IMR-90 (cell line): ENCODE measurements around the gene NXPH2. TPM values are rescaled to one million over a fixed set of nuclear protein-coding genes. Genes with fewer than 3 reads are reported as not detected.

Experiments used
- ATAC-seq: fragments of 200-7000 bp; cut with Tn5 transposase; 2 replicates; pipeline ENCODE4 v1.9.1; 2020; ENCODE audit warnings: low read depth, mild to moderate bottlenecking, moderate library complexity
- BruUV-seq: library from RNA; stranded (reverse); fragments of 400-500 nt; replicated peaks from 2 replicates; lab custom pipeline; 2021; lab: Mats Ljungman, UMichigan
- CTCF ChIA-PET: fragments of 300-600 bp; formaldehyde crosslinking; extraction: SDS; loops from one replicate; lab custom pipeline; 2021; ENCODE audit warnings: antibody characterized with exemption; lab: Yijun Ruan, JAX
- POLR2A ChIA-PET: fragments of 300-600 bp; sonication (Branson Sonifier 250); formaldehyde crosslinking; loops from one replicate; lab custom pipeline; 2022; ENCODE audit warnings: antibody characterized with exemption; ENCODE audit not compliant: unreplicated experiment; lab: Charles Lee
- DNase-seq: peaks from one replicate; pipeline ENCODE4 v3.0.0; 2013
- H2AFZ ChIP-seq: replicated peaks from 2 replicates; pipeline ENCODE3; 2013; ENCODE audit warnings: low read length, mild to moderate bottlenecking; ENCODE audit not compliant: poor library complexity
- H2AK5ac ChIP-seq: 2 replicates; pipeline ENCODE4 v1.6.1; 2013; ENCODE audit warnings: low read depth, low read length, inconsistent platforms
- H2AK9ac ChIP-seq: replicated peaks from 2 replicates; pipeline ENCODE3; 2013; ENCODE audit warnings: mild to moderate bottlenecking, low read depth, low read length, moderate library complexity; ENCODE audit not compliant: poor library complexity
- H2BK120ac ChIP-seq: 2 replicates; pipeline ENCODE4 v1.6.1; 2013; ENCODE audit warnings: low read depth, low read length, inconsistent platforms
- H2BK15ac ChIP-seq: 3 replicates; pipeline ENCODE4 v1.6.1; 2013; ENCODE audit warnings: low read depth, low read length, inconsistent platforms
- H2BK20ac ChIP-seq: 2 replicates; pipeline ENCODE4 v1.6.1; 2013; ENCODE audit warnings: low read depth, mild to moderate bottlenecking, inconsistent platforms, low read length, moderate library complexity
- H2BK5ac ChIP-seq: 2 replicates; pipeline ENCODE4 v1.6.1; 2013; ENCODE audit warnings: mild to moderate bottlenecking, low read depth, low read length, inconsistent platforms; ENCODE audit not compliant: poor library complexity, severe bottlenecking
- H3K14ac ChIP-seq: replicated peaks from 2 replicates; pipeline ENCODE4 v1.6.1; 2013; ENCODE audit warnings: low read depth, low read length, inconsistent platforms
- H3K18ac ChIP-seq: 2 replicates; pipeline ENCODE4 v1.6.1; 2013; ENCODE audit warnings: low read depth, low read length, control low read depth
- H3K23ac ChIP-seq: 2 replicates; pipeline ENCODE4 v1.6.1; 2013; ENCODE audit warnings: low read depth, low read length, inconsistent platforms
- H3K27ac ChIP-seq: 2 replicates; pipeline ENCODE4 v1.5.1; 2013; ENCODE audit warnings: mild to moderate bottlenecking, control low read depth, low read length; ENCODE audit not compliant: insufficient read depth
- H3K27me3 ChIP-seq: 2 replicates; pipeline ENCODE4 v1.6.1; 2013; ENCODE audit warnings: low read length; ENCODE audit not compliant: control insufficient read depth, insufficient read depth
- H3K36me3 ChIP-seq: 2 replicates; pipeline ENCODE4 v1.6.1; 2013; ENCODE audit warnings: low read length, mixed read lengths; ENCODE audit not compliant: control insufficient read depth, insufficient read depth
- H3K4ac ChIP-seq: 2 replicates; pipeline ENCODE4 v1.6.1; 2013; ENCODE audit warnings: low read depth, low read length, inconsistent platforms
- H3K4me1 ChIP-seq: 2 replicates; pipeline ENCODE4 v1.6.1; 2013; ENCODE audit warnings: low read length, mixed read lengths; ENCODE audit not compliant: control insufficient read depth, insufficient read depth
- H3K4me2 ChIP-seq: 2 replicates; pipeline ENCODE4 v1.6.1; 2013; ENCODE audit warnings: low read depth, mild to moderate bottlenecking, control low read depth, low read length, moderate library complexity
- H3K4me3 ChIP-seq: 2 replicates; pipeline ENCODE4 v1.5.1; 2013; ENCODE audit warnings: low read depth, mild to moderate bottlenecking, control low read depth, low read length, moderate library complexity; ENCODE audit not compliant: insufficient read depth
- H3K56ac ChIP-seq: 2 replicates; pipeline ENCODE4 v1.6.1; 2013; ENCODE audit warnings: low read length, inconsistent platforms; ENCODE audit not compliant: insufficient read depth; ENCODE audit errors: extremely low read depth
- H3K79me1 ChIP-seq, 2 experiments: 2 replicates each; pipeline ENCODE4 v1.6.1; 2013; ENCODE audit warnings: low read length in 2 of 2, inconsistent platforms in 1 of 2, low read depth in 1 of 2
- H3K9ac ChIP-seq: 2 replicates; pipeline ENCODE4 v1.6.1; 2013; ENCODE audit warnings: low read depth, low read length, control low read depth
- H3K9me1 ChIP-seq: 2 replicates; pipeline ENCODE4 v1.6.1; 2013; ENCODE audit warnings: low read length, inconsistent platforms; ENCODE audit not compliant: insufficient read depth
- H3K9me3 ChIP-seq: 2 replicates; pipeline ENCODE4 v1.6.1; 2013; ENCODE audit warnings: low read length; ENCODE audit not compliant: control insufficient read depth, insufficient read depth
- H4K20me1 ChIP-seq: 2 replicates; pipeline ENCODE4 v1.6.1; 2013; ENCODE audit warnings: low read length, inconsistent platforms; ENCODE audit not compliant: insufficient read depth
- H4K5ac ChIP-seq: 2 replicates; pipeline ENCODE4 v1.6.1; 2013; ENCODE audit warnings: mild to moderate bottlenecking, low read depth, low read length, control low read depth
- H4K8ac ChIP-seq, 2 experiments: 2 replicates each; pipeline ENCODE4 v1.6.1; 2013; ENCODE audit warnings: low read depth in 2 of 2, low read length in 2 of 2, control low read depth in 1 of 2, inconsistent platforms in 1 of 2
- H4K91ac ChIP-seq: 2 replicates; pipeline ENCODE4 v1.6.1; 2013; ENCODE audit warnings: low read depth, low read length, inconsistent platforms; ENCODE audit not compliant: insufficient read depth
- FOS ChIP-seq: fragments of 150-350 bp; IDR thresholded peaks from 2 replicates; pipeline ENCODE4 v1.6.1; 2016; ENCODE audit warnings: low read depth, low read length
- MAFK ChIP-seq: IDR thresholded peaks from 2 replicates; pipeline ENCODE4 v1.6.1; 2012; ENCODE audit warnings: low read depth, low read length, improper control_type of control experiment
- MAZ ChIP-seq: IDR thresholded peaks from 2 replicates; pipeline ENCODE4 v1.6.1; 2012; ENCODE audit warnings: low read depth, mild to moderate bottlenecking, low read length, improper control_type of control experiment, moderate library complexity, borderline replicate concordance
- POLR2A ChIP-seq: IDR thresholded peaks from 2 replicates; pipeline ENCODE4 v1.6.1; 2012; ENCODE audit warnings: mild to moderate bottlenecking, low read depth, low read length
- SMC3 ChIP-seq: fragments of 150-350 bp; IDR thresholded peaks from 2 replicates; pipeline ENCODE4 v1.6.1; 2016; ENCODE audit warnings: low read depth, mild to moderate bottlenecking, antibody characterized with exemption, low read length, moderate library complexity
- WGBS, 2 experiments: methylation state at CpG; one replicate each; pipeline versions ENCODE4 v1.1.5 to v1.1.7; 2013; ENCODE audit warnings: missing lambda C conversion rate in 2 of 2; ENCODE audit not compliant: insufficient read length in 1 of 2; ENCODE audit errors: extremely low coverage in 2 of 2; 5-methylcytosine and 5-hydroxymethylcytosine counted together
- dilution Hi-C: fragments of 300-500 bp; cut with HindIII; formaldehyde crosslinking; loops from one replicate; pipeline ENCODE4 v1.14.3; 2018; ENCODE audit warnings: low sequenced_read_pairs; ENCODE audit not compliant: unreplicated experiment
- in situ Hi-C: fragments of 300-500 bp; cut with MboI; formaldehyde crosslinking; loops from 3 replicates; pipeline ENCODE4 v1.14.3; 2019; ENCODE audit warnings: low sequenced_read_pairs, inconsistent platforms, mixed read lengths
- intact Hi-C: fragments of 100-400 bp; cut with micrococcal nuclease; formaldehyde crosslinking; loops from 2 replicates; pipeline ENCODE4 v1.10.0; 2022
- polyA plus RNA-seq, 3 experiments: library from polyadenylated mRNA; depleted of rRNA; stranded (reverse); fragments of >200 nt; gene quantifications; 2 replicates each; pipeline ENCODE4 v1.2.3, GENCODE V29; 2012; ENCODE audit warnings: low replicate concordance in 1 of 3
- total RNA-seq: library from RNA; depleted of rRNA; stranded (reverse); fragments of >200 nt; gene quantifications from 2 replicates; pipeline ENCODE4 v1.2.3, GENCODE V29; 2012

NXPH2 gene
- total and polyA plus RNA-seq, 2 of the 4 experiments (the other 2 are of a cell fraction): not detected

GRCh38 chr2:138658187-138658894 is 121.8 kb downstream of the NXPH2 start:
- DNase-seq (no peak), ATAC-seq (no peak)
- Histone ChIP-seq H2BK20ac (no peak overlapping the region), H3K79me1 (no peaks in the 10 kb centered on the region), H3K56ac (no peak overlapping the region), H2BK15ac (no peak overlapping the region), H3K4ac (no peak overlapping the region), H3K4me2 (no peak overlapping the region), H3K14ac (no peak overlapping the region), H2AK9ac (no peak overlapping the region), H3K27me3 (no peaks in the 10 kb centered on the region), H2AFZ (no peak overlapping the region), H3K4me3 (no peak overlapping the region), H3K9ac (no peak overlapping the region), H4K91ac (no peak overlapping the region), H3K27ac (no peak overlapping the region), H2BK120ac (no peak overlapping the region), H3K23ac (no peak overlapping the region), H4K20me1 (no peaks in the 10 kb centered on the region), H3K9me1 (no peaks in the 10 kb centered on the region), H4K5ac (no peak overlapping the region), H2BK5ac (no peak overlapping the region), H2AK5ac (no peak overlapping the region), H3K18ac (no peak overlapping the region), H3K9me3 (no peaks in the 10 kb centered on the region), H4K8ac (no peak overlapping the region), H3K4me1 (no peaks in the 10 kb centered on the region), H3K36me3 (no peaks in the 10 kb centered on the region)
- POLR2A ChIA-PET: no interaction called here
- TF ChIP-seq POLR2A (no peak), SMC3 (no peak), FOS (no peak), MAZ (no peak), MAFK (no peak)
- CTCF ChIA-PET: interaction anchor here (0.7 kb wide), 1 partner anchor 1664 kb away, joined by 3 read pairs; no protein-coding TSS in a partner anchor
- intact Hi-C loops: no loop called here
- WGBS, 2 experiments: no CpG with 5 or more reads among the region's 3 CpGs
- no TSS peak for BruUV-seq
- dilution Hi-C loops: no loop called here
- in situ Hi-C loops: no loop called here
